Heart left ventricle (tissue), 16 donors: ENCODE results near the gene EPHA6. TPM values are rescaled to one million over a fixed set of nuclear protein-coding genes. Genes with fewer than 3 reads are reported as not detected.

Source experiments
- ATAC-seq, 4 donors: fragments of 200-7000 bp; cut with Tn5 transposase; one replicate each; pipeline ENCODE4 v1.9.1; 2020 to 2022; ENCODE audit warnings: moderate library complexity in 4 of 4, mild to moderate bottlenecking in 3 of 4, moderate number of reproducible peaks in 1 of 4
- DNase-seq, 5 donors: peaks; one replicate each; pipeline ENCODE4 v3.0.0-alpha.2; 2020
- H3K27ac ChIP-seq, 12 donors: fragments of 200-600 bp; sonication (generic) in 4 of 12; one replicate each; pipeline versions ENCODE4 v1.5.0 to v1.8.0; 2016 to 2022; ENCODE audit warnings: mild to moderate bottlenecking in 2 of 12
- H3K27me3 ChIP-seq, 9 donors: fragments of 200-600 bp; sonication (generic) in 2 of 9; one replicate each; pipeline versions ENCODE4 v1.5.1 to v1.8.0; 2016 to 2022; ENCODE audit warnings: mild to moderate bottlenecking in 3 of 9
- H3K36me3 ChIP-seq, 9 donors: fragments of 200-600 bp; sonication (generic) in 2 of 9; one replicate each; pipeline versions ENCODE4 v1.5.0 to v1.8.0; 2018 to 2022; ENCODE audit warnings: mild to moderate bottlenecking in 2 of 9
- H3K4me1 ChIP-seq, 12 donors: fragments of 200-600 bp; sonication (generic) in 4 of 12; one replicate each; pipeline versions ENCODE4 v1.5.0 to v1.8.0; 2016 to 2022; ENCODE audit warnings: mild to moderate bottlenecking in 3 of 12
- H3K4me3 ChIP-seq, 12 donors: fragments of 200-600 bp; sonication (generic) in 4 of 12; one replicate each; pipeline versions ENCODE4 v1.5.0 to v1.8.0; 2017 to 2022; ENCODE audit warnings: mild to moderate bottlenecking in 9 of 12, moderate library complexity in 4 of 12
- H3K9me3 ChIP-seq, 12 donors: fragments of 200-600 bp; sonication (generic) in 4 of 12; one replicate each; pipeline versions ENCODE4 v1.5.0 to v1.8.0; 2016 to 2022; ENCODE audit warnings: mild to moderate bottlenecking in 1 of 12
- CTCF ChIP-seq, 12 donors: fragments of 200-600 bp; sonication (generic) in 4 of 12; IDR thresholded peaks; one replicate each; pipeline versions ENCODE4 v1.5.0 to v1.8.0; 2018 to 2022; ENCODE audit warnings: antibody characterized with exemption in 12 of 12, mild to moderate bottlenecking in 5 of 12
- POLR2A ChIP-seq, 2 donors: fragments of 450-650 bp; IDR thresholded peaks; one replicate each; pipeline ENCODE4 v1.6.1; 2017; ENCODE audit warnings: antibody characterized with exemption in 2 of 2, mild to moderate bottlenecking in 2 of 2, moderate library complexity in 2 of 2
- WGBS, 4 donors: extraction: QIAGEN DNeasy Blood & Tissue Kit in 2 of 4; methylation state at CpG; one replicate each; pipeline versions ENCODE4 v1.1.5 to v1.1.7; 2013 to 2018; 5-methylcytosine and 5-hydroxymethylcytosine counted together
- intact Hi-C, 10 donors: fragments of 100-400 bp; cut with DNase I; formaldehyde crosslinking; loops; one replicate each; pipeline versions ENCODE4 v1.11.1 to v1.14.2; 2022
- polyA plus RNA-seq, 2 donors: library from polyadenylated mRNA; stranded (reverse); fragments of 200-250 nt; gene quantifications; one replicate each; pipeline ENCODE4 v1.2.3, GENCODE V29; 2013
- total RNA-seq, 9 donors: library from RNA; depleted of rRNA in 2 of 9; stranded (reverse); fragments of >200 nt in 2 of 9; fragmentation: NEBNext Ultra II Directional in 3 of 9; extraction: Animal tissue kit (Norgen Biotek cat#: 25700) in 3 of 9; gene quantifications; one replicate each; pipeline versions ENCODE4 v1.1.0 to v1.2.4, GENCODE V29; 2016 to 2023
- donor health status: ischemic (EF 13 %, LVEDD 7.1; RV severe dilation, severe dysfunction).
- donor health status: healthy with polysubstance abuse.
- donor health status: DM: no; HTN: yes; CAD: no.
- donor health status: DM: no; HTN: no; CAD: no.
- donor health status: ischemic (EF 25% LVEDD 6.9; RV normal size, moderate dysfunction).
- donor health status: ischemic (EF 25% LVEDD 5.7; RV mildly dilated, moderate dysfunction).
- donor health status: healthy.
- donor health status: DM: yes; HTN: yes; CAD: no.
- donor health status: ischemic (EF 35%, LVEDD 5.7; RV mildly dilated, moderate dysfunction).
- donor health status: nonischemic (EF 11% LVEDD 7.7; RV severe dilation, severe dysfunction).
- donor health status: DM: yes; HTN: yes; CAD: no.
- donor health status: PGD.
- donor health status: ischemic (EF 29% LVEDD 5.4; RV normal size, mild dysfunction).
- donor health status: nonischemic (EF 23%, LVEDD 6.1; RV moderate dilation, normal function).

EPHA6 gene
- total and polyA plus RNA-seq, 11 donors, result 0.28 to 1.2 (median 0.42) TPM; not detected in 6

- H3K36me3 ChIP-seq, result no peaks in the 10 kb centered on the region
- no peak overlapping the region for H3K27ac ChIP-seq
- ATAC-seq (no peak), DNase-seq (no peak)
- H3K27me3 ChIP-seq, result no peaks in the 10 kb centered on the region
- no peaks in the 10 kb centered on the region for H3K4me1 ChIP-seq
- no peaks in the 10 kb centered on the region for H3K9me3 ChIP-seq
- WGBS, 4 donors, result 54 to 64% (median 57%) methylated on average over 2 of the region's 2 CpGs
- H3K4me3 ChIP-seq, result no peak overlapping the region
- intact Hi-C loops, result loop anchor here in 3 of 10 donors (10.0 kb wide), 2 partner anchors 849 to 859 kb away; no protein-coding TSS in a partner anchor
- TF ChIP-seq POLR2A (IDR thresholded peaks at IDR 0.05) (no peak), CTCF (IDR thresholded peaks at IDR 0.05) (no peak)
Measured at GRCh38 chr3:96865605-96866004, 51.2 kb downstream of the EPHA6 start.

GRCh38 chr3:96869316-96869715, 54.9 kb downstream of the EPHA6 start:
- ATAC-seq (no peak), DNase-seq (no peak)
- no peak for TF ChIP-seq POLR2A (IDR thresholded peaks at IDR 0.05)
- TF ChIP-seq CTCF (IDR thresholded peaks at IDR 0.05), result no peak
- 59 to 67% (median 61%) methylated on average over 2 of the region's 2 CpGs for WGBS, 4 donors
- Histone ChIP-seq H3K4me3 (no peak overlapping the region), H3K4me1 (no peaks in the 10 kb centered on the region), H3K27me3 (no peaks in the 10 kb centered on the region), H3K9me3 (no peaks in the 10 kb centered on the region), H3K36me3 (no peaks in the 10 kb centered on the region), H3K27ac (no peak overlapping the region)
- intact Hi-C loops, result loop anchor here in 3 of 10 donors (10.0 kb wide), 2 partner anchors 845 to 855 kb away; no protein-coding TSS in a partner anchor

GRCh38 chr3:96877510-96877909, 63.1 kb downstream of the EPHA6 start:
- intact Hi-C loops, result no loop called here
- Histone ChIP-seq H3K9me3 (no peaks in the 10 kb centered on the region), H3K27me3 (no peaks in the 10 kb centered on the region), H3K27ac (no peak overlapping the region), H3K4me1 (no peaks in the 10 kb centered on the region), H3K36me3 (no peaks in the 10 kb centered on the region), H3K4me3 (no peak overlapping the region)
- no peak for ATAC-seq
- no peak for DNase-seq
- no peak for TF ChIP-seq POLR2A (IDR thresholded peaks at IDR 0.05)
- no peak for TF ChIP-seq CTCF (IDR thresholded peaks at IDR 0.05)
- 84 to 91% (median 88%) methylated on average over 4 of the region's 4 CpGs for WGBS, 4 donors

GRCh38 chr3:96900031-96900430, 85.6 kb downstream of the EPHA6 start:
- no peaks in the 10 kb centered on the region for H3K27me3 ChIP-seq
- TF ChIP-seq CTCF (IDR thresholded peaks at IDR 0.05) (no peak), POLR2A (IDR thresholded peaks at IDR 0.05) (no peak)
- WGBS, 4 donors, result 62 to 68% (median 66%) methylated on average over 1 of the region's 1 CpG
- no peaks in the 10 kb centered on the region for H3K4me1 ChIP-seq
- intact Hi-C loops, result no loop called here
- DNase-seq, result no peak
- no peaks in the 10 kb centered on the region for H3K36me3 ChIP-seq
- no peak overlapping the region for H3K27ac ChIP-seq
- no peaks in the 10 kb centered on the region for H3K9me3 ChIP-seq
- H3K4me3 ChIP-seq, result no peak overlapping the region
- no peak for ATAC-seq
